Esophagus squamous epithelium (tissue), 4 donors: ENCODE data around the gene GOLGA2.

Source experiments
- CTCF ChIP-seq, 6 experiments: fragments of 450-650 bp in 4 of 6; fragments of 200-600 bp in 2 of 6; sonication (generic) in 2 of 6; IDR thresholded peaks; one replicate each; pipeline ENCODE4 v1.5.1; 2016 to 2019; ENCODE audit warnings: antibody characterized with exemption in 6 of 6, mild to moderate bottlenecking in 4 of 6, moderate library complexity in 4 of 6
- POLR2A ChIP-seq, 4 donors: fragments of 450-650 bp; IDR thresholded peaks; one replicate each; pipeline ENCODE4 v1.6.1; 2017; ENCODE audit warnings: antibody characterized with exemption in 4 of 4, mild to moderate bottlenecking in 4 of 4, moderate library complexity in 3 of 4

- TF ChIP-seq CTCF (IDR thresholded peaks at IDR 0.05) (peak in 1 of 6 experiments; percentile 13), POLR2A (IDR thresholded peaks at IDR 0.05) (peak in 1 of 4 donors; percentile 26)
Measured at GRCh38 chr9:128322404-128323211, 46.8 kb upstream of the GOLGA2 start, which contains the start of the genes COQ4 and TRUB2.
